DMS79 treated with DMSO at 0.1 percent for 48 hours (cell line): ENCODE measurements around the gene METTL9.
"Not testable (repeated sequence)": the region's sequence is repeated elsewhere in the genome, so short reads cannot be mapped to it uniquely, and the experiment has no call there.

Experiments
- DNase-seq: peaks from one replicate; lab custom pipeline; 2025; lab: John Stamatoyannopoulos, UW

Gene METTL9

GRCh38 chr16:21663889-21664647 is 64.7 kb downstream of the METTL9 start, which contains the start of gene OTOA:
Gene OTOA, plus strand, starts transcription at chr16:21663968. Its CDS starts 14,547 bp downstream, at chr16:21678515.
- peak; percentile 3 for DNase-seq

- no peak for DNase-seq
Observed at GRCh38 chr16:21664801-21665492, 65.6 kb downstream of the METTL9 start.

- DNase-seq = no peak
Observed at GRCh38 chr16:21666772-21667171, 67.4 kb downstream of the METTL9 start.

- no peak for DNase-seq
Observed at GRCh38 chr16:21667575-21667974, 68.2 kb downstream of the METTL9 start.

- no peak for DNase-seq
Observed at GRCh38 chr16:21673469-21673868, 74.1 kb downstream of the METTL9 start.

GRCh38 chr16:21674456-21674855 is 75.1 kb downstream of the METTL9 start:
- DNase-seq = not testable (repeated sequence)

- DNase-seq = not testable (repeated sequence)
Observed at GRCh38 chr16:21680714-21681113, 81.3 kb downstream of the METTL9 start.

GRCh38 chr16:21683184-21683583 is 83.8 kb downstream of the METTL9 start:
- DNase-seq = no peak

- DNase-seq = peak; percentile 14
Observed at GRCh38 chr16:21684199-21684598, 84.8 kb downstream of the METTL9 start.

GRCh38 chr16:21685034-21685455 is 85.7 kb downstream of the METTL9 start:
- DNase-seq = no peak

- no peak for DNase-seq
Observed at GRCh38 chr16:21689107-21689506, 89.7 kb downstream of the METTL9 start.

GRCh38 chr16:21690967-21691366 is 91.6 kb downstream of the METTL9 start:
- not testable (repeated sequence) for DNase-seq

GRCh38 chr16:21694609-21695008 is 95.2 kb downstream of the METTL9 start:
- no peak for DNase-seq

GRCh38 chr16:21697032-21697431 is 97.7 kb downstream of the METTL9 start:
- no peak for DNase-seq

GRCh38 chr16:21698169-21699032 is 99.0 kb downstream of the METTL9 start:
- peak; percentile 71 for DNase-seq

- DNase-seq = no peak
Observed at GRCh38 chr16:21701271-21701670, 101.9 kb downstream of the METTL9 start.

GRCh38 chr16:21702276-21702675 is 102.9 kb downstream of the METTL9 start:
- no peak for DNase-seq

GRCh38 chr16:21703156-21703555 is 103.8 kb downstream of the METTL9 start:
- no peak for DNase-seq

- no peak for DNase-seq
Observed at GRCh38 chr16:21703589-21704174, 104.3 kb downstream of the METTL9 start.

- no peak for DNase-seq
Observed at GRCh38 chr16:21704266-21704665, 104.9 kb downstream of the METTL9 start.

GRCh38 chr16:21704733-21705132 is 105.4 kb downstream of the METTL9 start:
- DNase-seq = no peak
